Memory B cell (primary cell): ENCODE data around the gene TAL1.

ENCODE experiments used
- ATAC-seq: fragments of 150-1000 bp; cut with Tn5 transposase; 2 replicates; pipeline ENCODE4 v1.10.0; 2021; ENCODE audit warnings: low read depth, mild to moderate bottlenecking, moderate library complexity
- DNase-seq, 2 donors: peaks; one replicate each; pipeline ENCODE4 v3.0.0; 2022; ENCODE audit warnings: low spot score in 2 of 2
- H3K27ac Mint-ChIP-seq: one replicate; pipeline ENCODE4 v1.8.0; 2022; ENCODE audit warnings: mild to moderate bottlenecking, moderate library complexity, mixed read lengths
- H3K27me3 Mint-ChIP-seq: one replicate; pipeline ENCODE4 v1.8.0; 2022; ENCODE audit warnings: mixed read lengths
- H3K36me3 Mint-ChIP-seq: one replicate; pipeline ENCODE4 v1.8.0; 2022; ENCODE audit warnings: mild to moderate bottlenecking, mixed read lengths
- H3K4me1 Mint-ChIP-seq: one replicate; pipeline ENCODE4 v1.8.0; 2022; ENCODE audit warnings: mixed read lengths
- H3K4me3 Mint-ChIP-seq: one replicate; pipeline ENCODE4 v1.8.0; 2022; ENCODE audit warnings: mild to moderate bottlenecking, moderate library complexity, mixed read lengths
- H3K9me3 Mint-ChIP-seq: one replicate; pipeline ENCODE4 v1.8.0; 2022; ENCODE audit warnings: mixed read lengths

TAL1 gene

GRCh38 chr1:47183308-47184089, 48.5 kb downstream of the TAL1 start:
- no peaks in the 10 kb centered on the region for H3K36me3 Mint-ChIP-seq
- peaks cover 29% of the 10 kb centered on the region for H3K27me3 Mint-ChIP-seq
- H3K4me3 Mint-ChIP-seq, result no peak overlapping the region
- H3K4me1 Mint-ChIP-seq, result peaks cover 8% of the 10 kb centered on the region
- no peaks in the 10 kb centered on the region for H3K9me3 Mint-ChIP-seq
- no peak for ATAC-seq
- DNase-seq, result no peak
- H3K27ac Mint-ChIP-seq, result no peak overlapping the region

GRCh38 chr1:47182676-47183235, 49.3 kb downstream of the TAL1 start:
- Mint-ChIP-seq H3K4me3 (no peak overlapping the region), H3K4me1 (peaks cover 8% of the 10 kb centered on the region), H3K27ac (no peak overlapping the region), H3K36me3 (no peaks in the 10 kb centered on the region), H3K27me3 (peaks cover 30% of the 10 kb centered on the region), H3K9me3 (no peaks in the 10 kb centered on the region)
- no peak for DNase-seq
- no peak for ATAC-seq

GRCh38 chr1:47181955-47182675, 49.9 kb downstream of the TAL1 start:
- Mint-ChIP-seq H3K4me1 (peaks cover 8% of the 10 kb centered on the region), H3K9me3 (no peaks in the 10 kb centered on the region), H3K27me3 (peaks cover 30% of the 10 kb centered on the region), H3K36me3 (no peaks in the 10 kb centered on the region), H3K4me3 (no peak overlapping the region), H3K27ac (no peak overlapping the region)
- ATAC-seq (no peak), DNase-seq (no peak)

GRCh38 chr1:47181095-47181954, 50.7 kb downstream of the TAL1 start:
- Mint-ChIP-seq H3K27ac (no peak overlapping the region), H3K4me1 (peaks cover 8% of the 10 kb centered on the region), H3K9me3 (no peaks in the 10 kb centered on the region), H3K4me3 (no peak overlapping the region), H3K27me3 (peaks cover 28% of the 10 kb centered on the region), H3K36me3 (no peaks in the 10 kb centered on the region)
- DNase-seq (no peak), ATAC-seq (no peak)

GRCh38 chr1:47180603-47181094, 51.4 kb downstream of the TAL1 start:
- Mint-ChIP-seq H3K4me3 (no peak overlapping the region), H3K4me1 (peaks cover 8% of the 10 kb centered on the region), H3K36me3 (no peaks in the 10 kb centered on the region), H3K27ac (no peak overlapping the region), H3K9me3 (no peaks in the 10 kb centered on the region), H3K27me3 (peaks cover 26% of the 10 kb centered on the region)
- ATAC-seq, result no peak
- no peak for DNase-seq

GRCh38 chr1:47179988-47180563, 51.9 kb downstream of the TAL1 start:
- no peak for DNase-seq

GRCh38 chr1:47179017-47179987, 52.7 kb downstream of the TAL1 start:
- no peaks in the 10 kb centered on the region for H3K36me3 Mint-ChIP-seq
- H3K4me1 Mint-ChIP-seq, result peaks cover 12% of the 10 kb centered on the region
- peak; percentile 42 to 59 for DNase-seq
- ATAC-seq, result peak; percentile 60
- H3K27me3 Mint-ChIP-seq, result peaks cover 15% of the 10 kb centered on the region
- H3K4me3 Mint-ChIP-seq, result peak overlapping the region; percentile 89
- peak overlapping the region; percentile 13 for H3K27ac Mint-ChIP-seq
- no peaks in the 10 kb centered on the region for H3K9me3 Mint-ChIP-seq

More at GRCh38 chr1:47179988-47180563, 51.9 kb downstream of the TAL1 start:
- H3K4me1 Mint-ChIP-seq, result peaks cover 11% of the 10 kb centered on the region
- H3K9me3 Mint-ChIP-seq, result no peaks in the 10 kb centered on the region
- no peaks in the 10 kb centered on the region for H3K36me3 Mint-ChIP-seq
- H3K27me3 Mint-ChIP-seq, result peaks cover 21% of the 10 kb centered on the region
- H3K27ac Mint-ChIP-seq, result no peak overlapping the region
- no peak for ATAC-seq
- no peak overlapping the region for H3K4me3 Mint-ChIP-seq

- H3K4me3 Mint-ChIP-seq, result no peak overlapping the region
- DNase-seq (no peak), ATAC-seq (no peak)
- H3K36me3 Mint-ChIP-seq, result no peaks in the 10 kb centered on the region
- H3K9me3 Mint-ChIP-seq, result no peaks in the 10 kb centered on the region
- peaks cover 15% of the 10 kb centered on the region for H3K27me3 Mint-ChIP-seq
- H3K4me1 Mint-ChIP-seq, result peaks cover 12% of the 10 kb centered on the region
- H3K27ac Mint-ChIP-seq, result no peak overlapping the region
Observed at GRCh38 chr1:47178654-47179016, 53.4 kb downstream of the TAL1 start.

GRCh38 chr1:47178020-47178419, 54.0 kb downstream of the TAL1 start:
- ATAC-seq (no peak), DNase-seq (no peak)
- Mint-ChIP-seq H3K4me3 (no peak overlapping the region), H3K27me3 (peaks cover 15% of the 10 kb centered on the region), H3K9me3 (no peaks in the 10 kb centered on the region), H3K27ac (no peak overlapping the region), H3K36me3 (no peaks in the 10 kb centered on the region), H3K4me1 (peaks cover 12% of the 10 kb centered on the region)

GRCh38 chr1:47175227-47175934, 56.6 kb downstream of the TAL1 start:
- ATAC-seq (peak; percentile 43), DNase-seq (peak; percentile 20 to 38)
- Mint-ChIP-seq H3K4me3 (no peak overlapping the region), H3K9me3 (no peaks in the 10 kb centered on the region), H3K27me3 (peaks cover 14% of the 10 kb centered on the region), H3K36me3 (no peaks in the 10 kb centered on the region), H3K27ac (no peak overlapping the region), H3K4me1 (peaks cover 12% of the 10 kb centered on the region)

GRCh38 chr1:47174656-47175020, 57.4 kb downstream of the TAL1 start:
- no peak overlapping the region for H3K27ac Mint-ChIP-seq
- no peak overlapping the region for H3K4me3 Mint-ChIP-seq
- peaks cover 13% of the 10 kb centered on the region for H3K27me3 Mint-ChIP-seq
- no peaks in the 10 kb centered on the region for H3K36me3 Mint-ChIP-seq
- no peaks in the 10 kb centered on the region for H3K9me3 Mint-ChIP-seq
- DNase-seq, result no peak
- no peak for ATAC-seq
- peaks cover 11% of the 10 kb centered on the region for H3K4me1 Mint-ChIP-seq

GRCh38 chr1:47172782-47173181, 59.2 kb downstream of the TAL1 start:
- peaks cover 6% of the 10 kb centered on the region for H3K27me3 Mint-ChIP-seq

More at GRCh38 chr1:47172782-47173181, 59.2 kb downstream of the TAL1 start:
- peaks cover 4% of the 10 kb centered on the region for H3K4me1 Mint-ChIP-seq
- no peaks in the 10 kb centered on the region for H3K36me3 Mint-ChIP-seq
- no peak for DNase-seq
- no peak overlapping the region for H3K4me3 Mint-ChIP-seq
- peaks cover 3% of the 10 kb centered on the region for H3K9me3 Mint-ChIP-seq
- no peak overlapping the region for H3K27ac Mint-ChIP-seq
- ATAC-seq, result no peak
